ENCODE results near the gene EIF4E2. TPM values are rescaled to one million over a fixed set of nuclear protein-coding genes. Genes with fewer than 3 reads are reported as not detected.
A peak's percentile ranks its signal among the peaks of the same experiment; 100 is the strongest.

Gene EIF4E2
- total RNA-seq, 2 donors from 2014 or later, result 39.2 to 40.6 TPM

DNA sequence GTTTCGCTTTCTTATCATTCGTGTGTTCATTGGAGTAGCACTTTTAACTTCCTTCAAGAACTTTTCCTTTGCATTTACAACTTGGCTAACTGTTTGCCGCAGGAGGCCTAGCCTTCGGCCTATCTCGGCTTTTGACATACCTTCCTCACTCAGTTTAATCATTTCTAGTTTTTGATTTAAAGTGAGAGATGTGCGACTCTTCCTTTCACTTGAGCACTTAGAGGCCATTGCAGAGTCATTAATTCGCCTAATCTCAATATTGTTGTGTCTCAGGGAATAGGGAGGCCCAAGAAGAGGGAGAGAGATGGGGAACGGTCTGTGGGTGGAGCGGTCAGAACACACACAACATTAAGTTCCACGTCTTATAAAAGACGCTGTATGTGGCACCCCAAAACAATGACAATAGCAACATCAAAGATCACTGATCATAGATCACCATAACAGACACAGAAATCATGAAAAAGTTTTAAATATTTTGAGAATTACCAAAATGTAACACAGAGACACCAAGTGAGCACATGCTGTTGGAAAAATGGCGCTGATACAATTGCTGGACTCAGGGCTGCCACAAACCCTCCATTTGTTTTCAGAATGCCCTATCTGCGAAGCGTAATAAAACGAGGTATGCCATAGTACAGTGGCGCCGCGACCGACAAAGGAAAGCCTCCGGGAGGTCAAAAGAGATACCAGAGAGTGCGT lies 685 bp upstream of the EIF4E2 start:
- Histone ChIP-seq H3K4me3 (peak overlapping the region; percentile 92 to 97), H3K4me1 (replicated peaks) (peaks cover 3% of the 10 kb centered on the region), H3K36me3 (no peaks in the 10 kb centered on the region), H3K27ac (peak overlapping the region; percentile 96 to 97), H3K9me3 (no peaks in the 10 kb centered on the region), H3K27me3 (replicated peaks; ENCODE audit: insufficient read depth) (no peaks in the 10 kb centered on the region)
- WGBS, result 40% methylated on average over 21 of the region's 21 CpGs
- intact Hi-C loops (cut with DNase I), result loop anchor here (5.0 kb wide), 1 partner anchor 37 kb away; no protein-coding TSS in a partner anchor
- no peak for DNase-seq (ENCODE audit: low spot score)
- TF ChIP-seq, protein P1, sequence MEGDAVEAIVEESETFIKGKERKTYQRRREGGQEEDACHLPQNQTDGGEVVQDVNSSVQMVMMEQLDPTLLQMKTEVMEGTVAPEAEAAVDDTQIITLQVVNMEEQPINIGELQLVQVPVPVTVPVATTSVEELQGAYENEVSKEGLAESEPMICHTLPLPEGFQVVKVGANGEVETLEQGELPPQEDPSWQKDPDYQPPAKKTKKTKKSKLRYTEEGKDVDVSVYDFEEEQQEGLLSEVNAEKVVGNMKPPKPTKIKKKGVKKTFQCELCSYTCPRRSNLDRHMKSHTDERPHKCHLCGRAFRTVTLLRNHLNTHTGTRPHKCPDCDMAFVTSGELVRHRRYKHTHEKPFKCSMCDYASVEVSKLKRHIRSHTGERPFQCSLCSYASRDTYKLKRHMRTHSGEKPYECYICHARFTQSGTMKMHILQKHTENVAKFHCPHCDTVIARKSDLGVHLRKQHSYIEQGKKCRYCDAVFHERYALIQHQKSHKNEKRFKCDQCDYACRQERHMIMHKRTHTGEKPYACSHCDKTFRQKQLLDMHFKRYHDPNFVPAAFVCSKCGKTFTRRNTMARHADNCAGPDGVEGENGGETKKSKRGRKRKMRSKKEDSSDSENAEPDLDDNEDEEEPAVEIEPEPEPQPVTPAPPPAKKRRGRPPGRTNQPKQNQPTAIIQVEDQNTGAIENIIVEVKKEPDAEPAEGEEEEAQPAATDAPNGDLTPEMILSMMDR (IDR thresholded peaks at IDR 0.05), result no peak

DNA sequence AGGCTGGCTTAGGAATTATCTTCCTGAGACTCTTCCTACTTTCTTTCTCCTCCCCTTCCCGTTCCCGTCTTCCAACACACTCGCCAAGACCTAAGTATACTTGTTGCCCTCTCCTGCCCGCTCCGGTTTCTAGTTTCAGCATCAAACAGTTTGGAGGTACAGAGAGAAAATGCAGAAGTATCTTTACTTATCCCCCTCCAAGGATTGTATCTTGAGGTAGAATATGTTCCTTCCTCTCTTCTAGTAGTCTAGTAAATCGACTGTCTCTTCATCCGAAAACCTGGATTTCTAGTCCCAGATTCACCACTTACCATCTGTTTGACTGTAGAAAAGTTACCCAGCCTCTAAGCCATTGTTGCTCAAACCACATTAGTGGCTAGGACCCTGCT lies 755 bp downstream of the EIF4E2 start:
- no peaks in the 10 kb centered on the region for H3K36me3 ChIP-seq
- intact Hi-C loops (cut with DNase I), result loop anchor here (5.0 kb wide), 1 partner anchor 36 kb away; no protein-coding TSS in a partner anchor
- WGBS, result 5% methylated on average over 7 of the region's 7 CpGs
- DNase-seq (ENCODE audit: low spot score), result no peak
- H3K9me3 ChIP-seq, result no peaks in the 10 kb centered on the region
- peak overlapping the region; percentile 92 to 97 for H3K4me3 ChIP-seq
- TF ChIP-seq POLR2A (IDR thresholded peaks at IDR 0.05) (no peak), POLR2AphosphoS5 (IDR thresholded peaks at IDR 0.05) (no peak)
- TF ChIP-seq, protein P1 (IDR thresholded peaks at IDR 0.05), result no peak
- H3K4me1 ChIP-seq (replicated peaks), result peaks cover 3% of the 10 kb centered on the region
- H3K27ac ChIP-seq, result peak overlapping the region; percentile 96 to 97
- H3K27me3 ChIP-seq (replicated peaks; ENCODE audit: insufficient read depth), result no peaks in the 10 kb centered on the region

DNA sequence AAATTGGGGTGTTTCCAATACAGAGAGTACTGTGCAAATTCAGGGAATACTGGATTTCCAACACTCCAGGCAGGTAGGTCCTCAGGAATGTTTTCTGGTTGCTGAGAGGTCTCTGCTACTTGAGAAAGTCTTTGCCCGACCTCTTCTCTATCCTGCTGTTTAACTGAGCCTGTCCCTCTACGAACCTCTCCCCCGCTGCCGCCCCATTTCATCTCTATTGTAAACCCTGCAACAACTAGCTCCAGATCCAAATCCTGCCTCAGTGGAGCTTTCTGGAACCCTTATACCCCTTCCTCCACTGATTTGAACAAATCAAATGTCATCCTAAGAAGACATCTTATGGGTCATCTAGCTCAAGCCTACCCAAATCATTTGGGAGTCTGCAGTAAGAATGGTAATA lies 1.3 kb downstream of the EIF4E2 start:
- TF ChIP-seq, protein P1 (IDR thresholded peaks at IDR 0.05), result no peak
- TF ChIP-seq POLR2A (IDR thresholded peaks at IDR 0.05), result no peak
- H3K27me3 ChIP-seq (replicated peaks; ENCODE audit: insufficient read depth), result no peaks in the 10 kb centered on the region
- DNase-seq (ENCODE audit: low spot score), result no peak
- H3K27ac ChIP-seq, result no peak overlapping the region
- H3K36me3 ChIP-seq, result no peaks in the 10 kb centered on the region
- H3K4me3 ChIP-seq, result peak overlapping the region in 1 of 2 donors; percentile 97
- peaks cover 3% of the 10 kb centered on the region for H3K4me1 ChIP-seq (replicated peaks)
- H3K9me3 ChIP-seq, result no peaks in the 10 kb centered on the region
- WGBS, result 92% methylated on average over 4 of the region's 4 CpGs
- intact Hi-C loops (cut with DNase I), result loop anchor here (5.0 kb wide), 1 partner anchor 36 kb away; no protein-coding TSS in a partner anchor

DNA sequence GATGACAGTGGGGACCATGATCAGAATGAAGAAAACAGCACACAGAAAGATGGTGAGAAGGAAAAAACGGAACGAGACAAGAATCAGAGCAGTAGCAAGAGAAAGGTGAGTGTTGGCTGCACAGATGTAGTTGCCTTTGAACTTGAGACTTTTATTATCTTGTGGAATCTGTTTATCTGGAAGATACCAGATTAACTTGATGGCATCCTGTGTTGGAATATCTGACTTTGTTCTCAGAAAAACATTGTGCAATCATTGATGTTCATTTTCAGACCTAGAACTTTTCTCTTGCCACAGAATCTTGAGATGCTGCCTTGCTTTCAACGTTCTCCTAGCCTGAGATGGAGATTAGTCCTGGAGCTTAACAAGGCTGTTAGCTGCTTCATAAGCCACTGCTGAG lies 5.9 kb downstream of the EIF4E2 start:
- TF ChIP-seq POLR2A (IDR thresholded peaks at IDR 0.05) (no peak), POLR2AphosphoS5 (IDR thresholded peaks at IDR 0.05) (no peak)
- TF ChIP-seq, protein P1 (IDR thresholded peaks at IDR 0.05), result no peak
- no peak overlapping the region for H3K4me3 ChIP-seq
- DNase-seq (ENCODE audit: low spot score), result no peak
- 84% methylated on average over 3 of the region's 3 CpGs for WGBS
- intact Hi-C loops (cut with DNase I), result no loop called here
- peaks cover 3% of the 10 kb centered on the region for H3K4me1 ChIP-seq (replicated peaks)
- no peaks in the 10 kb centered on the region for H3K27me3 ChIP-seq (replicated peaks; ENCODE audit: insufficient read depth)
- no peaks in the 10 kb centered on the region for H3K9me3 ChIP-seq
- H3K36me3 ChIP-seq, result no peaks in the 10 kb centered on the region
- H3K27ac ChIP-seq, result no peak overlapping the region

DNA sequence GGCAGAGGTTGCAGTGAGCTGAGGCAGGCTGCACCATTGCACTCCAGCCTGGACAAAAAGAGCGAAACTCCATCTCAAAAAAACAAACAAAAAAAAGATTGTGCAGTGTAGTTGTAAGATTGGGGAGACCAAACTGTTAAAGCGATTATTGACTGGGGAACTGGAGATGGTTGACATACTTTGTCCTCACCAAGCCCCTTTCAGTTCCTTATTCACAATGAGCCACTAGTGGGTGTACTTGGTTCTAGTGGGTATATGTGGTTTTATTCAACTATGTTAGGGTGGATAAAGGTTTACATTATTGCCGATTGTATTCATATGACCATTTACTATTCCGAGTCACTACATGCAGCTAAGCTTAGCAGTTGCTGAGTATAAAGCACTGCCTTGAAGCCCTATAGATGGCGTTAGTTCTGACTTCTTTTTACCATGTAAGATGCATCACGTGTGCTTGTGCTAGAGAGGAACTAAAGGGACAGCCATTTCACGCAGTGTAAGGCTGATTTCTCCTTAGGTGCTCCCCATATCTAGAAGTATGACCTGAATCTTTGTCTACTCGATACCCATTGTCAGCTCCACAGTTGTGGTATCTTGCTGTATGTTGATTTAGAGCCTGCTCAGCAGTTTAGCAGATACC lies 12.1 kb downstream of the EIF4E2 start:
- Histone ChIP-seq H3K9me3 (no peaks in the 10 kb centered on the region), H3K27ac (no peak overlapping the region), H3K4me1 (replicated peaks) (no peaks in the 10 kb centered on the region), H3K36me3 (peaks cover 13 to 18% of the 10 kb centered on the region in 2 donors), H3K4me3 (no peak overlapping the region), H3K27me3 (replicated peaks; ENCODE audit: insufficient read depth) (no peaks in the 10 kb centered on the region)
- no peak for DNase-seq (ENCODE audit: low spot score)
- intact Hi-C loops (cut with DNase I), result no loop called here
- TF ChIP-seq, protein P1 (IDR thresholded peaks at IDR 0.05), result no peak
- no peak for TF ChIP-seq POLR2AphosphoS5 (IDR thresholded peaks at IDR 0.05)
- TF ChIP-seq POLR2A (IDR thresholded peaks at IDR 0.05), result no peak
- WGBS, result 83% methylated on average over 8 of the region's 8 CpGs

All from prostate gland (tissue), 2 donors.